T-cell (primary cell): Measurements from ENCODE around the gene ZDHHC8. TPM values are rescaled to one million over a fixed set of nuclear protein-coding genes. Genes with fewer than 3 reads are reported as not detected.

Experiments
- ATAC-seq, 4 experiments: fragments of 200-7000 bp in 3 of 4; fragments of 150-1000 bp in 1 of 4; cut with Tn5 transposase; replicated peaks in 1 of 4; 1 replicate in 3 of 4; 2 replicates in 1 of 4; pipeline ENCODE4 v1.10.0; 2021; ENCODE audit warnings: moderate library complexity in 3 of 4, mild to moderate bottlenecking in 2 of 4, moderate number of reproducible peaks in 1 of 4
- CTCF ChIA-PET, 2 donors: fragments of 300-600 bp; sonication (Branson Sonifier 250); formaldehyde crosslinking; loops; one replicate each; lab custom pipeline; 2022; ENCODE audit warnings: antibody characterized with exemption in 2 of 2; lab: Charles Lee
- POLR2A ChIA-PET, 2 donors: fragments of 300-600 bp; sonication (Branson Sonifier 250); formaldehyde crosslinking; loops; one replicate each; lab custom pipeline; 2022; ENCODE audit warnings: antibody characterized with exemption in 2 of 2; lab: Charles Lee
- DNase-seq, 35 experiments: peaks; one replicate each; pipeline versions ENCODE4 v3.0.0 to v3.0.0-alpha.2; 2013 to 2023
- H3K27ac ChIP-seq: one replicate; pipeline ENCODE4 v1.5.1; 2013; ENCODE audit warnings: low read length
- H3K27me3 ChIP-seq, 2 experiments: replicated peaks in 1 of 2; 1 replicate in 1 of 2; 2 replicates in 1 of 2; pipeline versions ENCODE4 v1.6.1 to v1.7.0; 2013; ENCODE audit warnings: low read length in 1 of 2, mixed read lengths in 1 of 2; ENCODE audit not compliant: control insufficient read depth in 2 of 2, insufficient read depth in 2 of 2; ENCODE audit errors: extremely low read depth in 1 of 2
- H3K36me3 ChIP-seq, 2 donors: 1 replicate in 1 of 2; 2 replicates in 1 of 2; pipeline versions ENCODE4 v1.6.1 to v1.7.0; 2013; ENCODE audit warnings: low read length in 1 of 2; ENCODE audit not compliant: control insufficient read depth in 2 of 2, insufficient read depth in 1 of 2; ENCODE audit errors: extremely low read depth in 1 of 2
- H3K4me1 ChIP-seq, 2 experiments: 1 replicate in 1 of 2; 2 replicates in 1 of 2; pipeline versions ENCODE4 v1.6.1 to v1.7.0; 2013; ENCODE audit warnings: low read length in 2 of 2, mixed read lengths in 1 of 2; ENCODE audit not compliant: insufficient read depth in 2 of 2, control insufficient read depth in 1 of 2; ENCODE audit errors: extremely low read depth in 1 of 2
- H3K4me3 ChIP-seq, 2 donors: 1 replicate in 1 of 2; 2 replicates in 1 of 2; pipeline versions ENCODE4 v1.5.1 to v1.7.0; 2013; ENCODE audit warnings: mild to moderate bottlenecking in 2 of 2, low read length in 1 of 2, moderate library complexity in 1 of 2; ENCODE audit not compliant: control insufficient read depth in 1 of 2; ENCODE audit errors: extremely low read depth in 1 of 2
- H3K9me3 ChIP-seq: 2 replicates; pipeline ENCODE4 v1.7.0; 2013
- H3K27ac Mint-ChIP-seq, 2 donors: one replicate each; pipeline ENCODE4 v1.8.0; 2020 to 2021; ENCODE audit warnings: mild to moderate bottlenecking in 2 of 2, mixed read lengths in 2 of 2
- H3K27me3 Mint-ChIP-seq, 2 donors: one replicate each; pipeline ENCODE4 v1.8.0; 2021 to 2022; ENCODE audit warnings: mixed read lengths in 2 of 2
- H3K36me3 Mint-ChIP-seq: one replicate; pipeline ENCODE4 v1.8.0; 2021; ENCODE audit warnings: mixed read lengths
- H3K4me1 Mint-ChIP-seq, 3 donors: one replicate each; pipeline ENCODE4 v1.8.0; 2020 to 2022; ENCODE audit warnings: mixed read lengths in 3 of 3, mild to moderate bottlenecking in 1 of 3
- H3K4me3 Mint-ChIP-seq, 3 donors: one replicate each; pipeline ENCODE4 v1.8.0; 2020 to 2022; ENCODE audit warnings: mild to moderate bottlenecking in 3 of 3, mixed read lengths in 3 of 3, moderate library complexity in 3 of 3
- H3K9me3 Mint-ChIP-seq, 3 donors: one replicate each; pipeline ENCODE4 v1.8.0; 2020 to 2022; ENCODE audit warnings: mixed read lengths in 3 of 3
- WGBS: methylation state at CpG from one replicate; pipeline ENCODE4 v1.1.5; 2013; ENCODE audit warnings: missing lambda C conversion rate; ENCODE audit not compliant: insufficient coverage; 5-methylcytosine and 5-hydroxymethylcytosine counted together
- total RNA-seq, 35 experiments: library from RNA in 6 of 35; stranded (reverse) in 6 of 35; fragments of 120-200 nt in 1 of 35; gene quantifications; one replicate each; pipeline versions ENCODE4 v1.2.1 to v1.2.4 and lab custom pipeline; 2013 to 2026

ZDHHC8 gene
- total RNA-seq, 5 donors from 2014 or later (not counting 1 experiment from before 2014, with no cell fraction given) = 68.4 to 102 (median 92.1) TPM

DNA sequence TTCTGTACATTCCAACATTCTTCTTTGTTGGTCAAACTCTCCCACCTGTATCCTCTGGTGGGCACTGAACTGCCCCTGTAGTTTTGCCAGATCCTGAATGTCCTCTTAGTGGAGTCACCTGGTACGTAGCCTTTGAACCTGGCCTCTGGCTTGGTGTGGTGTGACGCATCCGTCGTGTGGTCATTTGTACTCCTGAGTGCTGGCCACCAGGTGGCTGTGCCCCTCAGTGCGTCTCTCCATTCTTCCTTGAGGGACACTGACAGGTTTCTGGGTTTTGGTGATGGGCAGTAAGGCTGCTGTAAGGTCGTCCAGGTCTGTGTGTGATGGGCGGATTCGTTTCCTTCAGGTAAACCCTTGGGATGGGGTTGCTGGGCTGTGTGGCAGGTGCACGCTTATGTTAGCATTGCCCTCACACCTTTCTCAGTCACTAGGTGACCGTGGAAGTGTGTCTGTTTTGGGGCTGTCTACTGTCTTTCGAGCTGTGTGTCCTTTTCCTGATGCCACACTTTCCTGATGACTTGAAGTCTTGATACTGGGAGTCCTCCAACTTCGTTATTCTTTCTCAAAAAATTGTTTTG lies 29.3 kb upstream of the ZDHHC8 start:
- ChIA-PET CTCF (interaction anchor here in 1 of 2 donors (0.7 kb wide), 1 partner anchor 9 kb away, joined by 4 read pairs; no protein-coding TSS in a partner anchor), POLR2A (no interaction called here)
- no peaks in the 10 kb centered on the region for H3K9me3 Mint-ChIP-seq
- H3K36me3 Mint-ChIP-seq = peaks cover 15% of the 10 kb centered on the region
- Histone ChIP-seq H3K4me1 (peaks cover 26 to 37% of the 10 kb centered on the region in 2 experiments), H3K4me3 (no peak overlapping the region), H3K9me3 (no peaks in the 10 kb centered on the region), H3K27ac (no peak overlapping the region), H3K36me3 (peaks cover 9 to 37% of the 10 kb centered on the region in 2 donors), H3K27me3 (no peaks in the 10 kb centered on the region)
- H3K4me3 Mint-ChIP-seq = peak overlapping the region in 1 of 3 donors; percentile 76
- peaks cover 35 to 49% (median 41%) of the 10 kb centered on the region in 3 donors for H3K4me1 Mint-ChIP-seq
- DNase-seq (no peak), ATAC-seq (no peak)
- WGBS = 95% methylated on average over 4 of the region's 12 CpGs
- H3K27me3 Mint-ChIP-seq = no peaks in the 10 kb centered on the region
- peak overlapping the region; percentile 79 to 97 for H3K27ac Mint-ChIP-seq

DNA sequence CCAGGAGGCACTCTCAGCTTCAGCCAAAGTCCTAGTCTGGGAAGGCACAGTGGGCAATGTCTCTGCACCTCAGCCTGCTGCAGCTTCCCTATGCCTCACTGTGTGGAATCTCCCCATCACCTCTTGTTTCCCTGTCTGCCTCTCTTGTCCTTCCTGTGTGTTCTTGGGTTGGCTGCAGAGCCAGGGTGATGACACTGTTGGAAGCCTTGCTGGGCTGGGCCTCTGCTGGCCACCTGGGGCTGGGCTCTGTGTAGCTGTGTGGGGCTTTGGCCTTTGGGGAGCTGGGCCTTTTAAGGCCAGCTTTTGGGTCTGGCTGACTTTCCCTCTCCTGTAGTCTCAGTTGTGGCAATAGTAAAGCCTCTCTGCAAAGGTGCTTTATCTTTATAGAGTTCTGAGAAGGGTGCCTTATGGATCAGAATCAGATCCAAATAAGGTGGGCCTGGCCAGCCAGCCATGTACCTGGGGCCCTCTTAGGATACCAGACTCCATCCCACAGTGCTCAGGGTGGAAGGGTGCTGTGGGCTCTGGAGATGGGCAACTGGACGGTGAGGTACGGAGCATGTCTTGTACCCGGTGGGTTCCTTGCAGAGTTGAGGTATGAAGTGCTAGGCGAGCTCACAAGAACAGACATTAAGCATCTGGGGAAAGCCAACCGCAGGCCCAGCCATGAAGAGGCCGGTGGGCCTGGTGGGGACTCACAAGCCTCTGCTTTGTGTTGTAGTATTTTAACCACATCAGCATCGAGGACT lies 26.0 kb upstream of the ZDHHC8 start:
- Histone ChIP-seq H3K4me3 (no peak overlapping the region), H3K9me3 (no peaks in the 10 kb centered on the region), H3K36me3 (peaks cover 22 to 57% of the 10 kb centered on the region in 2 donors), H3K27ac (no peak overlapping the region), H3K27me3 (no peaks in the 10 kb centered on the region), H3K4me1 (peaks cover 4 to 14% of the 10 kb centered on the region in 2 experiments)
- ATAC-seq (no peak), DNase-seq (no peak)
- POLR2A ChIA-PET = no interaction called here
- Mint-ChIP-seq H3K4me1 (peaks cover 12 to 23% (median 14%) of the 10 kb centered on the region in 3 donors), H3K27me3 (no peaks in the 10 kb centered on the region), H3K36me3 (peaks cover 17% of the 10 kb centered on the region), H3K4me3 (no peak overlapping the region), H3K9me3 (no peaks in the 10 kb centered on the region), H3K27ac (no peak overlapping the region)
- 95% methylated on average over 6 of the region's 7 CpGs for WGBS
- CTCF ChIA-PET = interaction anchor here in 1 of 2 donors (0.5 kb wide), 1 partner anchor 139 kb away, joined by 3 read pairs; no protein-coding TSS in a partner anchor

DNA sequence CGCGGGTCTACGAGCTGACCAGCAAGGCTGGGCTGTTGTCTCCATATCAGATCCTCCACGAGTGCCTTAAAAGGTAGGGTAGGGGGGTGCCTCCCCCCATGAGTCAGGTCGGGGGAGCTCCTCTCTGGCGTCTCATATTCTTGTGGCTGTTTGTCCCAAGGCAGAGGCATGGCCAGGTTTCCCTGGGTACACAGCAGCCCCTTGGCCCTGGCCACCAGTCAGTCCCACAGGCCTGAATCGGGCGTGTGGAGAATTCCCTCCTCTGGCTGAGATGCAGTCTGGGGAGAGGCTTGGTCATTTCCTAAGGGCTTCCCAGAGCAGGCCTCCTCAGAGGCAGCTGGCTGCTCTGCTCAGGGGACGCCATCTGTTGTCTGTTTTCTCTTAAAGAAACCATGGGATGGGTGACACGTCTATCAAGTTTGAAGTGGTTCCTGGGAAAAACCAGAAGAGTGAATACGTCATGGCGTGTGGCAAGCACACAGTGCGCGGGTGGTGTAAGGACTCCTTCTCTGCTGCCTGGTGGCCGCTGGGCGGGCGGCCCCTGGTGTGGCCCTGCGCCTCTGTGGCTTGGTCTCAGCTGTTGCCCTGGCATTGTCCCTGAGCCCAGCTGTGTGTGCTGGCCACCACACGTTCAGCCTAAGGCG lies 25.3 kb upstream of the ZDHHC8 start:
- Mint-ChIP-seq H3K36me3 (peaks cover 17% of the 10 kb centered on the region), H3K27me3 (no peaks in the 10 kb centered on the region), H3K4me1 (peaks cover 12 to 16% (median 15%) of the 10 kb centered on the region in 3 donors), H3K27ac (no peak overlapping the region), H3K4me3 (no peak overlapping the region), H3K9me3 (no peaks in the 10 kb centered on the region)
- Histone ChIP-seq H3K4me1 (peaks cover 2 to 14% of the 10 kb centered on the region in 2 experiments), H3K4me3 (no peak overlapping the region), H3K27ac (no peak overlapping the region), H3K36me3 (peaks cover 27 to 62% of the 10 kb centered on the region in 2 donors), H3K27me3 (no peaks in the 10 kb centered on the region), H3K9me3 (no peaks in the 10 kb centered on the region)
- ChIA-PET CTCF (no interaction called here), POLR2A (no interaction called here)
- WGBS = 87% methylated on average over 14 of the region's 20 CpGs
- ATAC-seq (no peak), DNase-seq (no peak)

DNA sequence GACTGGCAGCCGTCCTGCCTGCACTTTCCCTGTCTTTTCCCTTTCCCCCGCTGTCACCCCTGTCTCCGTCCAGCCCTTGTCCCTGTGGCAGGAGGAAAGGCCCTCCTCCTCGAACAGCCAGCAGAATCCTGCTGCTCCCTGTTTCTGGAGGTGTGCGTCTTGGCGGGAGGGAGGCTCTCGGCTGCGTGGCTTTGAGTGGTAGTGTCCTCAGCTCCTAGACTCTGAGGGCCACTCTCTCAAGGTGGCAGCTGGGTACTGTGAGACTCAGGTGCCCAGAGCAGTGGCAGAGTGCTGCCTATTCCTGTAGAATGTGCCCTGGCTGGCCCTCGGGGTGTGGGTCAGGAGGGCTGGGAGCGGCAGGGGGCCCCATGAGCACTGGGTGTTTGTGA lies 24.8 kb upstream of the ZDHHC8 start:
- no peak overlapping the region for H3K4me3 ChIP-seq
- peaks cover 0 to 15% of the 10 kb centered on the region in 2 experiments for H3K4me1 ChIP-seq
- Mint-ChIP-seq H3K4me3 (no peak overlapping the region), H3K27me3 (no peaks in the 10 kb centered on the region), H3K27ac (no peak overlapping the region), H3K9me3 (no peaks in the 10 kb centered on the region), H3K4me1 (peaks cover 12 to 15% (median 14%) of the 10 kb centered on the region in 3 donors), H3K36me3 (peaks cover 17% of the 10 kb centered on the region)
- H3K27me3 ChIP-seq = no peaks in the 10 kb centered on the region
- ChIA-PET CTCF (no interaction called here), POLR2A (no interaction called here)
- H3K36me3 ChIP-seq = peaks cover 27 to 65% of the 10 kb centered on the region in 2 donors
- ATAC-seq (no peak), DNase-seq (no peak)
- H3K9me3 ChIP-seq = no peaks in the 10 kb centered on the region
- H3K27ac ChIP-seq = no peak overlapping the region
- 97% methylated on average over 8 of the region's 10 CpGs for WGBS

DNA sequence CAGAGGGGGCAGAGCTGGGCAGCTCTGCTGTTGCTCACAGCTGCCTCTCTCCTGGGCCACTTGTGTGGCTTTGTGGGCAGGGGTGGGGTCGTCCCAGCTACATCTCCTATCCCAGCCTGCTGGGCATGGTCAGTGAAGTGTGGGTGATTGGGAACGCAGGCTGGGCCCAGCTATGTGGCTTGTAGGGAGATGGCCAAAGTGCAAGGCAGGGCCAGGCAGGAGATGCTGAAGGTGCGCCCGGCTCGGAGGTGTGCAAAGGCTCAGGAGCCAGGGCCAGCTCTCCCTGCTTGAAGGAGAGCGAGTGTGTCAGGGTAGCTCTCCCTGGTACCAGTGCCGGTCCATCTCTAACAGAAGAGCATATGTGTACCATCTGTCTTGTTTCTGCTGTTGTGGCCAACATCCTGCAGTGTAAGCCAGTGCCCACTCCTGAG lies 24.1 kb upstream of the ZDHHC8 start:
- ChIA-PET CTCF (no interaction called here), POLR2A (no interaction called here)
- Mint-ChIP-seq H3K9me3 (no peaks in the 10 kb centered on the region), H3K4me1 (peaks cover 8 to 13% (median 12%) of the 10 kb centered on the region in 3 donors), H3K27me3 (no peaks in the 10 kb centered on the region), H3K27ac (peak overlapping the region in 1 of 2 donors; percentile 34), H3K4me3 (no peak overlapping the region), H3K36me3 (peaks cover 17% of the 10 kb centered on the region)
- WGBS = 98% methylated on average over 6 of the region's 7 CpGs
- Histone ChIP-seq H3K27me3 (no peaks in the 10 kb centered on the region), H3K4me3 (no peak overlapping the region), H3K27ac (no peak overlapping the region), H3K36me3 (peaks cover 27 to 72% of the 10 kb centered on the region in 2 donors), H3K4me1 (peaks cover 0 to 22% of the 10 kb centered on the region in 2 experiments), H3K9me3 (no peaks in the 10 kb centered on the region)
- ATAC-seq (no peak), DNase-seq (no peak)

DNA sequence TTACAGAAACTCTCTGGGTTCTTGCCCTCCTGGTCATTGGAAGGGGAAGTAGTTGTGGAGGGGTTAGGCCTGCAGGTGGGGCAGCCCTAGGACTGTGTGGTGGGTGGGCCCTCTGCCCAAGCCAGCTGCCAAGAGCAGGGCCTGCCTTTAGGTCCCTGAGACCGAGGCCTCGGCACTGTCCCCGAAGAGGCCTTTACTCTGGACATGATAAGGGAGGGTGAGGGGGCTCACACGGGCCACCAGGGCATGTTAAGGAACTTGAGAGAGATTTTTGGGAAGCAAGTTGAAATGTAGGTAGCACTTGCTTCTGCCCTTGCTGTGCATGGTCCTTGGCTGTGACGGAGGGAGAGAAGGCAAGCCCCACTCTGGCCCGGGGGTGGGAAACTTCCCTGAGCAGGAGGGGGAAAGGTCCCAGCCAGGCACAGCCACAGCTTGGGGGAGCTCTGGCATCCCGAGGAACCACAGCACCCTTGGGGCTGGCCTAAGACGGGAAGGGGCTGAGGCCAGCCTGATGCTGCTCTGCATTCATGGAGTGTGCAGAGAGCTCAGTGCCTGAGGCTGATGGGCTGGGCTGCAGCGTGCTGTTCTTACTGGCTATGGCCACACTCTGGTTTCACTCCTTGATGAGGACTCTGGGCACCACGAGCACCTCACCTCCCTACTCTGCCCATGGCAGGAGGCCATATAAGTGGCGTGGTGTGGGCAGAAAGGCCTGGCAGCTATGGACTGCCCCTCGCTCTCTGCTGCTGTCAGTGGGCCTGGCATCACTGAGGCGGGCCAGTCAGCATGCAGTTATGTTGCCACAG lies 23.4 kb upstream of the ZDHHC8 start:
- peaks cover 17% of the 10 kb centered on the region for H3K36me3 Mint-ChIP-seq
- H3K4me3 ChIP-seq = no peak overlapping the region
- H3K36me3 ChIP-seq = peaks cover 27 to 79% of the 10 kb centered on the region in 2 donors
- DNase-seq (no peak), ATAC-seq (no peak)
- H3K4me3 Mint-ChIP-seq = no peak overlapping the region
- H3K9me3 ChIP-seq = no peaks in the 10 kb centered on the region
- peak overlapping the region; percentile 32 to 34 for H3K27ac Mint-ChIP-seq
- ChIA-PET CTCF (no interaction called here), POLR2A (no interaction called here)
- H3K9me3 Mint-ChIP-seq = no peaks in the 10 kb centered on the region
- H3K27ac ChIP-seq = no peak overlapping the region
- peaks cover 0 to 28% of the 10 kb centered on the region in 2 experiments for H3K4me1 ChIP-seq
- 92% methylated on average over 10 of the region's 13 CpGs for WGBS
- no peaks in the 10 kb centered on the region for H3K27me3 ChIP-seq
- H3K27me3 Mint-ChIP-seq = no peaks in the 10 kb centered on the region
- peaks cover 3 to 12% (median 12%) of the 10 kb centered on the region in 3 donors for H3K4me1 Mint-ChIP-seq
